Activated naive CD8-positive, alpha-beta T cell treated with anti-CD3 and anti-CD28 coated beads, Interleukin-2, amount 50 U/mL, for 24 hours (primary cell): ENCODE measurements around the gene THBS2.
"Not testable (repeated sequence)": the region's sequence is repeated elsewhere in the genome, so short reads cannot be mapped to it uniquely, and the experiment has no call there.

ENCODE experiments used
- ATAC-seq: fragments of 150-1000 bp; cut with Tn5 transposase; one replicate; pipeline ENCODE4 v1.10.0; 2021
- DNase-seq: peaks from one replicate; pipeline ENCODE4 v3.0.0; 2021
- H3K27ac Mint-ChIP-seq: one replicate; pipeline ENCODE4 v1.8.0; 2021; ENCODE audit warnings: mild to moderate bottlenecking, mixed read lengths
- H3K27me3 Mint-ChIP-seq: one replicate; pipeline ENCODE4 v1.8.0; 2021; ENCODE audit warnings: mixed read lengths
- H3K36me3 Mint-ChIP-seq: one replicate; pipeline ENCODE4 v1.8.0; 2021; ENCODE audit warnings: low read depth, mixed read lengths
- H3K4me1 Mint-ChIP-seq: one replicate; pipeline ENCODE4 v1.8.0; 2021; ENCODE audit warnings: mixed read lengths
- H3K4me3 Mint-ChIP-seq: one replicate; pipeline ENCODE4 v1.8.0; 2021; ENCODE audit warnings: mild to moderate bottlenecking, moderate library complexity, mixed read lengths
- H3K9me3 Mint-ChIP-seq: one replicate; pipeline ENCODE4 v1.8.0; 2021; ENCODE audit warnings: mixed read lengths

Gene THBS2

DNA sequence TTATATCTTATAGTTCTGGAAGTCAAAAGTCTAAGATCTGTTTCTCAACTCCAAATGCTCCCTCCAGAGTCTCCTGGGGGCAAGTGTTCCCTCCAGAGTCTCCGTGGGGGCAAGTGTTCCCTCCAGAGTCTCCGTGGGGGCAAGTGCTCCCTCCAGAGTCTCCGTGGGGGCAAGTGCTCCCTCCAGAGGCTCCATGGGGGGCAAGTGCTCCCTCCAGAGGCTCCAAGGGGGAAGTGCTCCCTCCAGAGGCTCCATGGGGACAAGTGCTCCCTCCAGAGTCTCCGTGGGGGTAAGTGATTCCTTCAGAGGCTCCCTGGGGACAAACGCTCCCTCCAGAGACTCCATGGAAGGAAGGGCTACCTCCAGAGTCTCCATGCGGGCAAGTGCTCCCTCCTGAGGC is 34.0 kb upstream of the THBS2 start:
- ATAC-seq (no peak), DNase-seq (no peak)
- Mint-ChIP-seq H3K9me3 (no peaks in the 10 kb centered on the region), H3K27ac (no peak overlapping the region), H3K4me1 (no peaks in the 10 kb centered on the region), H3K4me3 (no peak overlapping the region), H3K36me3 (no peaks in the 10 kb centered on the region), H3K27me3 (no peaks in the 10 kb centered on the region)

DNA sequence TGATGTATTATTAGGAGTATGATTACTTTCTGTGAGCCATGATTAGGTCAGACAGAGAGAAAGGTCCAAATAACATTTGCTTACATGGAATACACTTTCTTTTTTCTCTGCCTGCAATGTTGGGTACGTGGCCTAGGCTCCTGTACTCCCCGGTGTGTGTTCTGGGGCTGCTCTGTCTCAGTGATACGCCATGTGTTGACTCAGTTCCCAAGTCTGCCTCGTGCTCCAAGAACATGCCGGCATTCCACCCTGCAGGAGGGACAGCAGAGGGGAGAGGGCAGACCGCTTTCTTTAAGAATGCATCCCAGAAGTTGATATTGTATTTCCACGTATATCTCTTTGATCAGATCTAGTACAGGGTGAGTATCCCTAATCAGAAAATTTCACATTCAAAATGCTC is 33.3 kb upstream of the THBS2 start:
- H3K27me3 Mint-ChIP-seq, result no peaks in the 10 kb centered on the region
- H3K27ac Mint-ChIP-seq, result no peak overlapping the region
- no peak for ATAC-seq
- no peak for DNase-seq
- no peaks in the 10 kb centered on the region for H3K9me3 Mint-ChIP-seq
- no peak overlapping the region for H3K4me3 Mint-ChIP-seq
- H3K4me1 Mint-ChIP-seq, result no peaks in the 10 kb centered on the region
- H3K36me3 Mint-ChIP-seq, result no peaks in the 10 kb centered on the region

DNA sequence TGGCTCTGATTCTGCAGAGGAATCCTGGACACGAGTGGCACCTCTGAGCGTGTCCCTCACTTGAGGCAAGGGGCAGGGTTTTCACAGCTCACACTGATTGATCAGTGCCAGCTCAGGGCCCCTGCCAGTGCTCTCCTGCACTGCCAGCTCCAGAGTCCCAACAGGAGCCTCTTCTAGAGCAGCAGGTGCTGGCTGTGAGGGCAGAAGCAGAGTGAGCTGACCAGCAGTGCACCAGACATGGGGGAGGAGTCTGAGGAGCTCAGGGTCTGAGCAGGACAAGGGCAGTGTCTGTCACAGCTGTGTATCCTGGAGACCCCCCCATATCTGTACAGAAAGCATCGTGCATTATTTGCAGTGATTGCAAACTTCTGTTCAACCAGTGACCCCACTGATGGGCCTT is 31.5 kb upstream of the THBS2 start:
- H3K27ac Mint-ChIP-seq, result no peak overlapping the region
- H3K36me3 Mint-ChIP-seq, result no peaks in the 10 kb centered on the region
- H3K4me1 Mint-ChIP-seq, result no peaks in the 10 kb centered on the region
- no peak for DNase-seq
- ATAC-seq, result no peak
- H3K4me3 Mint-ChIP-seq, result no peak overlapping the region
- no peaks in the 10 kb centered on the region for H3K9me3 Mint-ChIP-seq
- H3K27me3 Mint-ChIP-seq, result peaks cover 4% of the 10 kb centered on the region

DNA sequence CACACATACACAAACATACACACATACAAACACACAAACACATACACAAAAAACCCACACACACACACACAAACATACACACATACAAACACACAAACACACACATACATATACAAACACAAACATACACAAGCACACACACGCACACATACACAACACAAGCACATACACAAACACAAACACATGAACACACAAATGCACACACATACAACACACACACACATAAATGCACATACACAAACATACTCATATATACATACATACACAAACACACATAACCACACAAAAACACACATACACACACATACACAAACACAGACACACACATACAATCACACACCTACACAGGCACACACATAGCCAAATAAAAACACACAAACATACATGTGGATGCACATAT is 30.3 kb upstream of the THBS2 start:
- no peaks in the 10 kb centered on the region for H3K36me3 Mint-ChIP-seq
- no peak overlapping the region for H3K27ac Mint-ChIP-seq
- no peak overlapping the region for H3K4me3 Mint-ChIP-seq
- H3K27me3 Mint-ChIP-seq, result peaks cover 4% of the 10 kb centered on the region
- no peaks in the 10 kb centered on the region for H3K9me3 Mint-ChIP-seq
- no peaks in the 10 kb centered on the region for H3K4me1 Mint-ChIP-seq
- DNase-seq, result no peak
- ATAC-seq, result no peak

DNA sequence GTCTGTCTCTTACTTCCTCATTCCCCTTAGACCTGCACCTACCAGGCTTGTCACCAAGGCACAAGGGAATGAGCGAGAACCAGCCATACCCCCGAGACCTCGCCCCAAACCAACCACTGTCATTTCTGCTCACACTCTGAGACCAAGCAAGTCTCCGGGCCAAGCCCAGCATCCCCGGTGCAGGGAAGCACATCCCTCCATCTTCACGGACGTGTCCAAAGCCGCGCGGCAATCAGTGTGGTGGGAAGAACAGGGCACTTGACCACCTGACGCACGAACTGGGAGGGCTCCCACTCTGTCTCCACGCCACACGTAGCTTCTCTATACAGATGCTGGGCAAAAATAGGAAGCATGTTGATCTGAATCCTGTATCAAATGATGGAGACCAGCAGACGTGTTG is 28.4 kb upstream of the THBS2 start:
- H3K36me3 Mint-ChIP-seq, result no peaks in the 10 kb centered on the region
- H3K4me1 Mint-ChIP-seq, result no peaks in the 10 kb centered on the region
- peaks cover 4% of the 10 kb centered on the region for H3K27me3 Mint-ChIP-seq
- DNase-seq (no peak), ATAC-seq (no peak)
- H3K9me3 Mint-ChIP-seq, result no peaks in the 10 kb centered on the region
- H3K4me3 Mint-ChIP-seq, result no peak overlapping the region
- H3K27ac Mint-ChIP-seq, result no peak overlapping the region

DNA sequence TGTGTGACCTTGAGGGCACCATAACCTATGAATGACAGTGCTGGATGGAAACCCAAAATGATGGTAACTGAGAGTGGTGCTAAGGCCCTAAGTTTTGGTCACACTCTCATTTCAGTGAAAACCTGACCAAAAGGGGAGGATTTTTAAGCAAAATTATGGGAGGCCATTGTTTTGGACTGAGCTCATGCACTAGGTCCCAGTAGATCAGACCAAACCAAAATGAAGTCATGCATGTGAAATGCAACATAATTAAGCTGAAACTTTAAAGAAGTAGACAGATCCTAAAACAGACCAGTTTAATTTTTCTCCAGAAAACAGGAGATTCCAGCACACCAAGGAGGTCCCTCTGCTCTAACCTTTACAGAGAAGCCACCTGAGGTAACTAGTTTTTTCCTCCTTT is 24.0 kb upstream of the THBS2 start:
- H3K27ac Mint-ChIP-seq, result no peak overlapping the region
- ATAC-seq (no peak), DNase-seq (no peak)
- peaks cover 4% of the 10 kb centered on the region for H3K27me3 Mint-ChIP-seq
- H3K9me3 Mint-ChIP-seq, result no peaks in the 10 kb centered on the region
- no peaks in the 10 kb centered on the region for H3K36me3 Mint-ChIP-seq
- H3K4me3 Mint-ChIP-seq, result no peak overlapping the region
- H3K4me1 Mint-ChIP-seq, result no peaks in the 10 kb centered on the region

DNA sequence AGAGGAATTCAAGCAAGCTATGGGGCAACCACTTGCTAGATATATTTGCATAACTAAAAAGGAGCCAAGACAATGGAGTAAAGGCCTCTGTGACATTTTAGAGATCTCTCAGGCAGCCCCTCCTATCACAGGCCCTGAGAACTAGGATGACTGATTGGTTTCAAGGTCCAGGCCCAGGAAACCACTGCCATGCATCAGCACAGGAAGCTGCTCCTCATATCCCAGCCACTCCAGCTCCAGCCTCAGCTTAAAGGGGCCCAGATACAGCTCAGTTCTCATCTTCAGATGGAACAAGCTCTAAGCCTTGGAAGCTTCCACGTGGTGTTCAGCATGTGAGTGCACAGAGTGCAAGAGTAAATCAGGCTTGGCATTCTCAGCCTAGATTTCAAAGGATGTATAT is 21.1 kb upstream of the THBS2 start:
- Mint-ChIP-seq H3K9me3 (no peaks in the 10 kb centered on the region), H3K4me1 (no peaks in the 10 kb centered on the region), H3K4me3 (no peak overlapping the region), H3K27me3 (no peaks in the 10 kb centered on the region), H3K36me3 (no peaks in the 10 kb centered on the region), H3K27ac (no peak overlapping the region)
- no peak for ATAC-seq
- no peak for DNase-seq

DNA sequence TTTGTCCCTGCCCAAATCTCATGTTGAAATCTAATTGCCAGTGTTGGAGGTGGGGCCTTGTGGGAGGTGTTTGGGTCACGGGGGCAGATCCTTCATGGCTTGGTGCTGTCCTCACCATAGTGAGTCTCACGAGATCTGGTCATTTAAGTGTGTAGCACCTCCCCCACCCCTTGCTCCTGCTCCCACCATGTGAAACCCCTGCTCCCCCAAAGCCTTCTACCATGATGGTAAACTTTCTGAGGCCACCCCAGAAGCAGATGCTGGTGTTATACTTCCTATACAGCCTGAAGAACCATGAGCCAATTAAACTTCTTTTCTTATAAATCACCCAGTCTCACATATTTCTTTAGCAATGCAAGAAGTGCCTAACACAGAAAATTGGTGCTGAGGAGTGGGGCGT is 19.9 kb upstream of the THBS2 start:
- H3K27me3 Mint-ChIP-seq, result no peaks in the 10 kb centered on the region
- H3K9me3 Mint-ChIP-seq, result no peaks in the 10 kb centered on the region
- H3K27ac Mint-ChIP-seq, result no peak overlapping the region
- no peak overlapping the region for H3K4me3 Mint-ChIP-seq
- H3K36me3 Mint-ChIP-seq, result no peaks in the 10 kb centered on the region
- H3K4me1 Mint-ChIP-seq, result no peaks in the 10 kb centered on the region
- DNase-seq (no peak), ATAC-seq (no peak)

DNA sequence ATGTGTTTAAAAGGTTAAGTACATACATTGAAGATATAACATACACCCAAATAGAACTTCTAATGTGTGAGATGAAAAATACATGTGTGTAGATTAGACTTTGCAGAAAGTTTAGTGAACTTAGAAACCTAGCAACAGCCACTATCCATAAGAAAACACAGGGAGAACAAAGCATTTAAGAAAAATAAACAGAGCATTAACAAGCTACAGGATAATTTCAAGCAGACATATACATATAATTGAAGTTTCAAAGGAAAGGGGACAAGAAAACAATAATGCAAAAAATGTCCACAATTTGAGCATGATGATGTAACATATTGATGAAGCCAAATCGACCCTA is 18.2 kb upstream of the THBS2 start:
- no peaks in the 10 kb centered on the region for H3K36me3 Mint-ChIP-seq
- no peak overlapping the region for H3K4me3 Mint-ChIP-seq
- no peak overlapping the region for H3K27ac Mint-ChIP-seq
- ATAC-seq, result no peak
- no peak for DNase-seq
- no peaks in the 10 kb centered on the region for H3K27me3 Mint-ChIP-seq
- H3K4me1 Mint-ChIP-seq, result no peaks in the 10 kb centered on the region
- H3K9me3 Mint-ChIP-seq, result no peaks in the 10 kb centered on the region

DNA sequence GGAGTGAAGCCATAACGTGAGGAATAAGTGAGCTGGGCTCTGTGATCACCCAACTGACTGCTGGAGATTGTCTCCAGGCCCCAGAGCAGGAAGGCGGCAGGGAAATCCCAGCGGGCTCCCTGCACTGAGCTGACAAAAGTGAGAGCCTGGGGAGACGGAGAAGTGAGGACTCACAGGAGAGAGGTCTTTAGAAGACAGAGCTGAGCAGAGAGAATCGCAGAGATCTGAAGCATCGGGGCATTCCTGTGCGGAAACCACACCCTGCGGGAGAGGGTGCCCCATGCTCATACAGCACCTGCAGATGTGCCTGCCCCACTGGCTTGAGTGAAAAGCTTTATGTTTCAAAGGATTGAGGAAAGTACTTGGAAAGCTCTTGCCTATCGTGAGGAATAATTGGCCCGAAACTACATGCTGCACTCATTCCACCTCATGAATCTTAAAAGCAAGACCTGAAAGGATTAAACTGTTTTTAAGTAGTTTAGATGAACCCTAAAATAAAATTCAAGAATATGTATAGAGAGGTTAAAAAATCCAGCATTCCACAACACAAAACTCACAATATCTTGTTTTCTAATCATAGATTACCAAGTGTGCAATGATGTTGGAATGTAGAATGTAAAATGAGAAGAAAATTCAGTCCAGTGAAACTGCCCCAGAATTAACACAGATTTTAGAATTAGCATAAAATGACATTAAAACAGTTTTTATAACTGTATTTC is 17.7 kb upstream of the THBS2 start:
- H3K4me1 Mint-ChIP-seq, result no peaks in the 10 kb centered on the region
- DNase-seq (no peak), ATAC-seq (no peak)
- H3K4me3 Mint-ChIP-seq, result no peak overlapping the region
- no peaks in the 10 kb centered on the region for H3K27me3 Mint-ChIP-seq
- no peaks in the 10 kb centered on the region for H3K9me3 Mint-ChIP-seq
- H3K27ac Mint-ChIP-seq, result no peak overlapping the region
- no peaks in the 10 kb centered on the region for H3K36me3 Mint-ChIP-seq

DNA sequence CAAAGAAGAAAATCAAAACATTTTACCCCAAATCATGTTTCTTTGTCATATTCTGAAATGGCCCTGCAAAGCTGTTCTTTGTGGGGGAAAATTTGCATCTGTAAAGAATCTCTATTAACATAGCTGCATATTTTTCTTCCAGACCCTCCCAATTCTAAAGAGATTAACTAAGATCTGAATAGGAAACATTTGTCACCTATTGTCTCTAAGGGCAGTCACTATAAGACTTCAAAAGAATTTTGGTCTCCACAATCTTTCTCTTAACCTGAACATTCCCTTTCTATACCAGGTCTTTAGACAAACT is 16.4 kb upstream of the THBS2 start:
- not testable (repeated sequence) for ATAC-seq, H3K4me1 Mint-ChIP-seq, H3K27ac Mint-ChIP-seq, H3K36me3 Mint-ChIP-seq, H3K4me3 Mint-ChIP-seq, DNase-seq, H3K27me3 Mint-ChIP-seq, H3K9me3 Mint-ChIP-seq

DNA sequence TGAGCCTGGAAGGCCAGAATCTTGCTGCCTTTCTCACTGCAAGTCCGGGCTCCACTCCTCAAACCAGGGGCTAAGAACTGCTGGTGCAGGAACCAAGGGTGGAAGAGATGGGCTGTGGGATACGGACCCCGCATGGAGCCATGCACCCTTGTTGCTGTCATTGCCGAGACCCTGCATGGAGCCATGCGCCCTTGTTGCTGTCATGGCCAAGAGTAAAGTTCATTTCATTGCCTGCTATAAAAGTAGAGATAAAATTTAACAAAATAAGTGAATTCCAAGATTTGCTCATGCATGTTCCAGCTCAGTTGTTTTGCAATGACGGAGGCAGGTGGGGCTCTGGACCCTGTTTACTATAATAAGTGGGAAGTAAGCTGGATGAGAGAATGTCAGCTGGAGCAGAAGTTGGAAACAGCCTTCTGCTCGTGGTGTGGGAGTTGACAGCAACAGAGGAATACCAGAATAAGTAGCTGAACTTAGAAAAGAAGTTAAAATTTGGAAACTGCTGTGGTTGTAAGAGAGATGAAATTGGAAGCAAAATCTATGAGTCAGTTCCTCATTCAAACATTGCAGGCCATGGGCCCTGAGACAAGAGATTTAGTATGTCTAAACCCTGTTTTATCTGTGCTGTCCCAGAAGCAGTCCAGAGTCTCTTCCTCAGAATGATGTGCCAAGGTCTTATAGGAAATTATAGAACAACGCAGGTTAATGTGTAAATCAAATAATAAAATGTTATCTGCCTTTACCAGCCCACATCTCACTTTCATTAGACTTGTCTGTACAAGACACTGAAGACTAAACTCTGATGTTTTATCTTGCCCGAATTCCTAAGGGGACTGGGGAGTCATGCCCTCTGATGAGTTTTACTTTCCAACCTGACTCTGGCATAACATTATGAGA is 15.8 kb upstream of the THBS2 start:
- no peaks in the 10 kb centered on the region for H3K27me3 Mint-ChIP-seq
- H3K4me3 Mint-ChIP-seq, result no peak overlapping the region
- no peak for ATAC-seq
- H3K36me3 Mint-ChIP-seq, result no peaks in the 10 kb centered on the region
- H3K27ac Mint-ChIP-seq, result no peak overlapping the region
- H3K4me1 Mint-ChIP-seq, result no peaks in the 10 kb centered on the region
- no peaks in the 10 kb centered on the region for H3K9me3 Mint-ChIP-seq
- DNase-seq, result no peak

DNA sequence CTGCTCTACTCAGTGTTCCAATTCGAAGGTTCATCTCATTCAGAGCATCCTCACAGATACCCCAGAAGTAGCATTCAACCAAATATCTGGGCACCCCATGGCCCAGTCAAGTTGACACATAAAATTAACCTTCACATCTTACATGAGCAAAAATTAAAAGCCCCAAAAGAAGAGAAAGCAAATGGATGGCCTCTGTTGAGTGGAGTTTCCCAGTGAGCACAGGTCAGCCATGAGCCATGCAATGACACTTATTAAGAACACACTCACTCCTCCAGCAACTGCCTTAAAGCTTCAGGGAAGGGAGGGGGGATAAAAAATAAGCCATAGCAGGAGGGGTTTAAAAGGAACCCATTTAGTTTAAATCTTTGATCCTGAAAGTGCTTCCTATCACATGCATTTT is 14.6 kb upstream of the THBS2 start:
- Mint-ChIP-seq H3K27me3 (no peaks in the 10 kb centered on the region), H3K4me3 (no peak overlapping the region), H3K9me3 (no peaks in the 10 kb centered on the region), H3K4me1 (no peaks in the 10 kb centered on the region), H3K36me3 (no peaks in the 10 kb centered on the region), H3K27ac (no peak overlapping the region)
- DNase-seq (no peak), ATAC-seq (no peak)

DNA sequence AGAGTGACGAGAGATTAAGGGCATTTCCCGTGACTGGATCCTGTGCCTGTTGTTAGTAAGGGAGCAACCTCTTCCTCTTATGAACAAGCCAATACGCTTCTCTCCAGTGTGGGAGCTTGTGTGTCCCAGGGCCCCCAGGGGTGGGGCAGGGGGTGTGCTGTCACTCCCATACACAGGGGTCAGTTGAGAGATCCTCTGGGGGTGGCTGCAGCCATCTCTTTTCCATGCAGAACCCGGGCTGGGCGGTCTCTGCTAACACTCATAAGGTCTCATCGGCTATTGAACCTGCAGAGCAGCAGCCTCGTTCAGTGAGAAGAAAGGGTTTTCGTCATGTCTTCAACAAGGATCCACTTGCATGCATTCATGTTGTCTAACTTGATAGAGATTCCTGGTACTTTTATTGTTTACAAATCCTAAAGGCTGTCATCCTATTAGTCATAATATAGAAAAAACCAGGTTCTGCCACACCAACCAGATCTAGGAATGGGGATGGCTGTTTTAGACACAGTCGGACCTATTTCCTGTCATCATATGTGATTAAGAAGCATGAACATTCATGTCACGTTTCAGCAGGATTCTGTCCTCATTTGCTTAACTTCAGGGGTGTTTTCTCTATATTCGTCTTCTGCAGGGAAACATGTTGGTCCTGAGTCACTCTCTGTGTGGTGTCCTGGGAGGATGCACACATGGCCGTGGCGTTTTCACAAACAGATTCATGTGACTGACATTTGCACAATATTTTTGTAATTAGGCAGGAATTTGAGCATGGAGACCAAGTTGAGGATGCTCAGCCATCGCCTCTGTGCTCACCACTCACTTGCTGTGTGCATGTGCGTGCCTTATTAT is 13.3 kb upstream of the THBS2 start:
- H3K36me3 Mint-ChIP-seq, result no peaks in the 10 kb centered on the region
- no peaks in the 10 kb centered on the region for H3K9me3 Mint-ChIP-seq
- ATAC-seq (no peak), DNase-seq (no peak)
- no peaks in the 10 kb centered on the region for H3K27me3 Mint-ChIP-seq
- H3K27ac Mint-ChIP-seq, result no peak overlapping the region
- H3K4me3 Mint-ChIP-seq, result no peak overlapping the region
- H3K4me1 Mint-ChIP-seq, result no peaks in the 10 kb centered on the region

DNA sequence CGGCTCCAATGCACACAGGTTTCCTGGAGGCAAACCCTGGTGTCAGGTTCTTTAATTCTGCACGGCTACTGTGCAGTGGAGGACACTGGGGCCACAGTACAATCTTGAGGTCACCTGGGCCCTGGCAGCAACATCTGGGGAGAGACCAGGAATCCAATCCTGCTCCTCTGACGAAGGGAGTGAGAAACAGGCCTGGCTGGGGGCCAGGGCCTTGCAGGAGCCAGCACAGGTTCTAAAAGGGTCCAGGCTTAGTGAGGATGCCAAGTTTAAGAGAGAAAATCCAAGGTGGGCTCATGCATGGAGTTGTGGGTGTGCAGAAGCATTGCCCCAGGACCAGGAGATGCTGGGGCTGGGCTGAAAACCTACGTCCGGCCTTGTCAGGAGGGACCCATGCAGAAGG is 12.6 kb upstream of the THBS2 start:
- Mint-ChIP-seq H3K9me3 (no peaks in the 10 kb centered on the region), H3K4me3 (no peak overlapping the region), H3K27ac (no peak overlapping the region), H3K4me1 (no peaks in the 10 kb centered on the region), H3K27me3 (peaks cover under 1% of the 10 kb centered on the region), H3K36me3 (no peaks in the 10 kb centered on the region)
- DNase-seq (no peak), ATAC-seq (no peak)
